HFF-Myc (cell line): Measurements from ENCODE around the gene ZGLP1.

ENCODE experiments used
- DNase-seq: peaks from one replicate; pipeline ENCODE4 v3.0.0-alpha.2; 2011; ENCODE audit warnings: low read depth; ENCODE audit errors: extremely low read depth
- H3K4me3 ChIP-seq: replicated peaks from 2 replicates; pipeline ENCODE4 v1.5.1; 2011; ENCODE audit warnings: low read depth, mild to moderate bottlenecking, control low read depth, low read length
- CTCF ChIP-seq: IDR thresholded peaks from 2 replicates; pipeline ENCODE4 v1.5.1; 2012; ENCODE audit warnings: mild to moderate bottlenecking, low read depth, low read length, control low read depth; ENCODE audit errors: missing control alignments

The ZGLP1 gene

GRCh38 chr19:10333758-10334587 is 24.4 kb upstream of the ZGLP1 start:
- no peak for TF ChIP-seq CTCF
- no peak for DNase-seq
- peak overlapping the region; percentile 87 for H3K4me3 ChIP-seq

- H3K4me3 ChIP-seq = peak within 1 kb of the TSS; percentile 87
- DNase-seq = peak; percentile 86
- TF ChIP-seq CTCF = no peak
These were observed 23.5 kb upstream of the ZGLP1 start, which contains the start of gene RAVER1 for GRCh38 chr19:10332965-10333757. RAVER1 (minus strand) TSS chr19:10333529; CDS start chr19:10333507, 22 bp downstream.

- no peak for DNase-seq
- TF ChIP-seq CTCF = no peak
These were observed 22.7 kb upstream of the ZGLP1 start for GRCh38 chr19:10332158-10332964.

GRCh38 chr19:10329555-10329954 is 19.9 kb upstream of the ZGLP1 start:
- DNase-seq = no peak
- no peak for TF ChIP-seq CTCF
- no peak overlapping the region for H3K4me3 ChIP-seq

More at GRCh38 chr19:10332158-10332964, 22.7 kb upstream of the ZGLP1 start:
- peak overlapping the region; percentile 87 for H3K4me3 ChIP-seq

- H3K4me3 ChIP-seq = no peak overlapping the region
- DNase-seq = no peak
- no peak for TF ChIP-seq CTCF
These were observed 19.2 kb upstream of the ZGLP1 start for GRCh38 chr19:10328558-10329429.
